Germinal center (tissue), 1 donor: ENCODE results near the gene KCNQ1.
A peak's percentile ranks its signal among the peaks of the same experiment; 100 is the strongest.

Source experiments
- DNase-seq: peaks from one replicate; pipeline ENCODE4 v3.0.0; 2012; ENCODE audit warnings: mixed read lengths, low spot score

KCNQ1 gene

GRCh38 chr11:2443881-2444820 is 657 bp upstream of the KCNQ1 start, which contains the start of gene TRPM5:
TSS of gene TRPM5 (minus strand) at chr11:2444514. CDS start at chr11:2423036, 21,478 bp downstream.
- peak; percentile 90 for DNase-seq

- no peak for DNase-seq
Measured at GRCh38 chr11:2445746-2446551, 1.1 kb downstream of the KCNQ1 start.

- peak; percentile 68 for DNase-seq
Measured at GRCh38 chr11:2446590-2447252, 1.9 kb downstream of the KCNQ1 start.

DNA sequence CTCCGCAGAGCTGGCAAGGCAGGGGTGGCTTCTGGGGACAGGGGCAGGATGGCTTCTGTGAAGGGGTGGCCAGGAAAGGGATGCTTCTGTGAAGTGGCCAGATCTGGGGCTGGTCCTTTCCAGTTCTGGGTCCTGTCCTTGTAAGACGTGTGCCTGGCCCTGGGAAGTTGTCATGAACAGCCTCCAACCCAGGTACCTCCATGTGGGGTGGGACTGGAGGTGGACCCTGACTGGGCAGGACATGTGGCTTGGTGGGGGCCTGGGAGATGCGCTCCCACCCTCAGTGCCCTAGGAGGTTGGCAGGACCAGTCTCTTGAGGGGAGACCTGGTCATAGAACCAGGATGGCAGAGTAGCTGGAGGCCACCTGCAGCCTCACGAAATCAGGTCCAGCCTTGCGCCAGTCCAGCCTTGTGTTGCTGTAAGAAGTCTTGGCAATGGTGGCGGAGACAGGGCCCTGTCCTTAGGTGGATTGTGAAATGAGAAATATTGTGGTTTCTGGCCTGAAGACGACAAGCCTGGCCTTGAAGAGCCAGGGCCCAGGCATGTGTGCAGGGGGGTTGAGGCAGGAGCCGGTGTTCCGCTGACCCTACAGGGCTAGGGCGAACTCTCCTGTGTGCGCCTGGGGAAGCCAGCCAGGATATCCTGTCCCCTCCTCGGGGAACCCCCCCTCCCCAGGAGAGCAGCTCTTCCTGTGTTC is 2.6 kb downstream of the KCNQ1 start:
- no peak for DNase-seq

DNA sequence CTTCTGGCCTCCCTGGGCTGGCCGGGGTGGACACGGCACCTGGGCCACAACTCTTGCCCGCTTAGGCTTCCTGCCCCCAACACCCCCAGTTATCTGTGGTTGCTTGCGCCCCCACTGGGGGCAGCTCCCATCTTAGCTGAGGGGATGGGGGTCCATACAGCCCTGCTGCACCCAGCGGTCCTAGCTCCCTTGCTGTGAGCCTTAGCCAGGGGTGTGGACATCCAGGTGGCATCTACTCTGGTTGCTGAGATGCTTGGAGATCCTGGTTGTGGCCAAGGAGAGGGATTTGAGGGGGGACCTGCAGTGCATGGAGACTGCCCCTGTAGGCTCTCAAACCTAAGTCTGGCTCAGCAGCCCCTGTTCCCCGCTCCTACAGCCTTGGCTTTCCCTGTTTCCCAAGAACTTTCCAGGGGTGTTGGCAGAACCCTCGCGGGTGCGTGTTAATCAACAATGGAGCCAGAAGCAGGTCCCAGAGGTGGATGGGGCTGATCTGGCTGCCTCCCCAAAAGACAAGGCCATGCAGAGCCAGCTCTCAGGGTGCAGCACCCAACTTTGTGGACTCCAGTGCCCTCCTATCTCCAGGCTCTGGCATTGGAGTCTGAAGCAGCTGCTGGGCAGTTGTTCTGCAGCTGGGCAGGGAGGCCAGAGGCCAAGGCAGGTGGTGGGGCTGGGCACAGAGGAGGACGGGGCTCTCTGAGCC is 3.3 kb downstream of the KCNQ1 start:
- DNase-seq: no peak

DNA sequence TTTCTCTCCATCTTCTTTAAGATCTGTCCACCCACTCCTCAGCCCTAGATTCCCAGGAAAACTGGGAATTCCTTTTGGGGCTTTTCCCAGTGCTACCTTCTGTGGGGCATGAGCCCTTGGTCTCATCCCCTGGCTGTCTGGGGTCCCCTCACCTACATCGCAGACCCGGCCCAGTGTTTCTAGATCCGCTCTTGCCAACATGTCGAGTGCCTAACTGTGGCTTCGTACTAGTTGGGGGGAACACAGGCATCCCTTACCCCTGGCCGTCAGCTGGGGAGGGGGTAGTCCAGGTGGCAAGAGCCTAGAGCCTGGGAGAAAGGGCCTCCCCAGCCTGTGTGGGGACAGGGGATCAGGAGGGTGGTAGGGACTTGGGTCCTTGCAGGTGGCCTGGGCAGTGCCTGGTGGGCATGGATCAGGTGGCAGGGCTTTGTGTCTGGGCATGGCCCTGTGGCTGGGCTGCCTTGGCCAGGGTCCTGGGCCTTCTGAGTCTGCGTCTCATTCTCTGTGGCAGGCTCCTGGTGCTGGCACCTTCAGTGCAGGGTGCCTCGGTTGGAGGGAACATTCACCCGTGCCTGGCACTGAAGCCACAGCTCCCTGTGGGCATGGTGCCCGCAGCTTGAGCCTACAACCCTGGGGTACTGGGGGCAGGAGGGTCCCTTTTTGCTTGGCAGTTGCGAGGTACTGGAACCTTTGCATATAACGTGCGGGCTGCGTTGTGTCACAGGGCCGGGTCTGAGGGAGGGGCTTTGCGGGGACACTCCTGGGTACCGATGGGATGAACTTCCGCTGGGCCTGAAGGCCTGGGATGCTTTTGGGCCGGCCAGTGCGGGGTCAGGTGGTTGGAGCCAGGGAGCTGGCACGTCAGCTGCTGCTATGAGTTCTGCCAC is 4.1 kb downstream of the KCNQ1 start:
- no peak for DNase-seq

DNA sequence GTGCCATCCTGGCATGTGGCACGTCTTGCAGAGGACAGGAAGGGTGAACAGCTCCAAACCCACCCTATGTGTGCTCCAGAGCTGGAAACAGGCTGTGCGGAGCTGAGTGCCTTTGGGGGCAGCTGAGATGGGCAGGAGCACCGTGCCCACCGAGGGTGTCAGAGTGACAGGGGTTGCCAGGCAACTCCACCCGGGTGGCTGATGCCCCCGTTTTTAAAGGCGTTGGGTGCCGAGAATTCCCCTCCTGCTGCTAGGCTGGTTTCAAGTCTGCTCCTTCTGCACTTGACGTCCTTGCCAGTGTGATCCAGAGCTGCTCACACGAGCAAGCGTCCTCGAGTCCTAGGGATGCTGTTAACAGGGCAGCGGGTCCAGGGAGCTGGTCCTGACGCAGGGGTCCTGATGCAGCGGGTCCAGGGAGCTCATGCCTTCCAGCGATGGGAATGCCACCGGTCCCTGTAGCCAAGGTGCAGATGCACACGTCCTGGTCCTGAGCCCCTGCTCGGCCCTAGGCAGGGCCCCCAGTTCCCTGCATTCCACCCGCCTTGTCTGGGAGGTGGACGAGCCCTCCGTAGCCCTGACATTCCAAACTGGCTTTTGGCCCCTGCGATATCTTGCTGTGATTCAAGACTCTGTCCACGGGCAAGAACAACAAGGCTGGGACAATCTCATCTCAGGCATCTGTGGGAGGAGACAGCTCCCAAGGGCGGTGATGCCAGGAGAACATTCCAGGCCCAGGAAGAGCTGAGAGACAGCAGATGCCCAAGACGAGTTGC is 4.9 kb downstream of the KCNQ1 start:
- DNase-seq: no peak

- DNase-seq: no peak
Measured at GRCh38 chr11:2450321-2451041, 5.7 kb downstream of the KCNQ1 start.

DNA sequence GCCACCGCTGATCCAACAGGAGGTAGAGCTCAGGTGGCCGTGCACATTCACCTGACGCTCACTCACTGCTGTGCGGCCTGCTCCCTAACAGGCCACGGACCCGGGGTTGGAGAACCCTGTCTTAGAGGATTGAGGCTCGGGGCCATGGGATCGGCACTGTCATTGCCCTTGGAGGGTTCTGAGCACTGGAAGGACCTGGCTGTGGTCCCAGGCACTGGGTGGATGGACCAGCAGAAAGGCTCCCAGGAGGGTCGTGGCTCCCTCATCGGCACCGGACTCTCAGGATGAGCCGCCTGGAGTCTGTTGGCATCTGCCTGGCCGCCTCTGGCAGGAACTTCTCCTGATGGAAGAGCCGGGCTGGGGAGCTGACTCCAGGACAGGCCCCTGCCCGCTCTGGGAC is 6.5 kb downstream of the KCNQ1 start:
- DNase-seq: no peak

DNA sequence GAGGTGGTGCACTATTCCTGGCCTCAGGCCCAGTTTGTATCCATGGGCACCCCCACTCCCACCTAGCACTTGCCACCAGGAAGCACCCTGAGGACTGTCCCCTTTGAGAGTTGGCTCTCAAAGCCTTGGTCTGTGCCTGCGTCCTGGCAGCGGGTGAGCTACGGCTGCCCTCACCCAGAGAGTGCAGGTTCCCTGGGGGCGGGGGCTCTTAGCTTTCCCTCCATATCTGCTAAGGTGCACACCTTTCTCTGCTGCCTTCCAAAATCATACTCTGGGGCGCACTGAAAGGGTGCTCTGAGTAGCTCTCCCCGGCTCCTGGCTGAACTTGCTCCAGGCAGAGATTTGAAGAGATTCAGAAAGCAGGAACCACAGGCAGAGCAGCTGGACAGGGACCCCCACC is 7.1 kb downstream of the KCNQ1 start:
- DNase-seq: no peak

DNA sequence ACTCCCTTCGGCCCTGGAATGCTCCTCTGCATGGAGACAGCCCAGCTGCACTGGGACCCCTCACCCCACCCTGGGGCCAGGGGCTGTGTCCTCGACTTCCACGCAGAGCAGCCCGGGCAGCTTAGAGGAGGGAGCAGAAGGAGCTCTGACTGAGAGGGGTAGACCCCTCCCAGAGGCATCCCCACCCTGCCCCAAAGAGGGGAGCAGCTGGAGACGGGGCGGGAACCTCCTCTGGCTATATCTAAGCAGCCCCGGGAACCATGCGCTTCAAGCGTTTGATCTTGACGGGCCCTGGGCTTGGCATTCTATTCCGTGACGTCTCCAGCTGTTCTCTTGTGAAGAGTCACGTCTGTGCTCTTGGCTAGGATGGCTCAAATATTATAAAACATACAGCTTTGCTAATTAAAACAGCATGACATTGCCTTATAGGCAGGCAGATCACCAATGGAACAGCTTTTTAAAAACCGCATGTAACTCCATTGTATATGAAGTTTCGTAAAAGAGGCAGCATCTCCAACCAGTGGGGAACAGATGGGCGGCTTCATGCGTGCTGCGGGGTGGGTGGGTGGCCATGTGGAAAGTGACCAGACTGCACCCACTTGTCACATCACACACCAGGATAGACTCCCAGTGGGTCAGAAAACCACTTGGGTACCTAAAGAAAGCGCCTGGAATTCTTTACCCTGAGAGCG is 7.7 kb downstream of the KCNQ1 start:
- no peak for DNase-seq

DNA sequence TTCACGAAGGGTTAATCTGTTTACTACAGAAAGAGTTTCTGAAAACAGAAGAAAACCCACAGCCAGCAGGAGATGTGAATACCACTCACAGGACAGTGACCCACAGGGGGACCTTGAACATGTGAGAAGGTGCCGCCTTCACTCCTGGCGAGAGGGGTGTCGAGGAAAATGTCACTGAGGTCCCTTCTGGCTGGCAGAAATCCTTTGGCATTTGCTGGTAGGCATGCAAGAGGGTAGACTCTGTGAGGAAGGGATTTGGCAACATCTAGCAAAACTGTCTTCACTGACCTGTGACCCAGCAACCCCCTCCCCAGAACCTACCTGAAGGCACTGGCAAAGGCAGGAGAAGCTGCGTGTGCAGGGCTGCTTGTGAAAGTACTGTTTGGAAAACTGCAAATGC is 8.6 kb downstream of the KCNQ1 start:
- DNase-seq: no peak

DNA sequence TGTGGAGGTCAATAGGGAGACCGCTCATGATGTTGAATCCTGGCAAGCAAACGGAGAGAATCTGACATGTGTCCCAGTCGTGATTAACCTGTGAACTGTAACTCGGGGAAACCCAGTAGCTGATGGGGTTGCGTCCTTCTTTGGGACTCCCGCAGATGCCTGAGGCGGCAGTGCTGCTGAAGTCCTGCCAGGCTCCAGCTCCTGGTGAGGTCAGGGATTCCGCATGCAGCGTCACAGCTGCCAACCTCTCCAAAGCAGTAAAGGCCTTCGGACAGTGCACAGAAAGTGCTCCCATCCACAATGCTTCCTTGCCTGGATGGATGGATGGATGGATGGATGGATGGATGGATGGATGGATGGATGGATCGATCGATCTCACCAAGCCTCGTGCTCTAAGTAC is 13.5 kb downstream of the KCNQ1 start:
- no peak for DNase-seq

DNA sequence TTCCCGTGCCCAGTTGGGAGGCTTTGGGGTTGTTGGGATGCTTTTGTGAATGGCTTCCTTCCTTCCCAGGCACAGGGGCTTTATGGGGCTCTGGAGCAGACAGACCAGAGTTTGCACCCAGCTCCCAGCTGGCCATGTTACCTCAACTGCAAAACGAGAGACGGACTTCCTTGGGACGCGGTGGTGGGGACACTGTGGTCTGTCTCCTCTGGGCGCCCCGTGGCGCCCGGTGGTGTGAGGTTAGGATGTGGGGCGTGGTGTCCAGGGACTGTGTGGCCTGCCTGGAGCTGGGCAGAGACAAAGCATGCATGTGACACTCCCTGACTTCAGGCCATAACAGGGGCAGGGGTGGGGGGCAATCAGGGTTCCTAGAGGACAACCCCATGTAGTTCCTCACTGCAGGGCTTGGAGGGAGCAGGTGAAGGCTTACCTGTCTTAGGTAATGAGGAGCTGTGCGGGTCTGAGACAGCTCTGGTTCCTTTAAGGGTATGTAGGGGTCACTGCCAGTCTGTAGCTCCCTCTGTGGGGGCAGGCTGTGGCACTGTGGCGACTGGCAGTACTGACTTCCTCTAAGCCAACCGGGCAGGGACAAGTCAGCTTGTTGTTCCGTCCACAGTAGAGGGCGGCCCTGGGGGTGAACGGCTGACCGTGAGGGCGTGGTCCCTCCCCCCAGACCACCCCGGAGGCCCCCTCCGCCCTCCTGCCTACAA is 14.4 kb downstream of the KCNQ1 start:
- no peak for DNase-seq

DNA sequence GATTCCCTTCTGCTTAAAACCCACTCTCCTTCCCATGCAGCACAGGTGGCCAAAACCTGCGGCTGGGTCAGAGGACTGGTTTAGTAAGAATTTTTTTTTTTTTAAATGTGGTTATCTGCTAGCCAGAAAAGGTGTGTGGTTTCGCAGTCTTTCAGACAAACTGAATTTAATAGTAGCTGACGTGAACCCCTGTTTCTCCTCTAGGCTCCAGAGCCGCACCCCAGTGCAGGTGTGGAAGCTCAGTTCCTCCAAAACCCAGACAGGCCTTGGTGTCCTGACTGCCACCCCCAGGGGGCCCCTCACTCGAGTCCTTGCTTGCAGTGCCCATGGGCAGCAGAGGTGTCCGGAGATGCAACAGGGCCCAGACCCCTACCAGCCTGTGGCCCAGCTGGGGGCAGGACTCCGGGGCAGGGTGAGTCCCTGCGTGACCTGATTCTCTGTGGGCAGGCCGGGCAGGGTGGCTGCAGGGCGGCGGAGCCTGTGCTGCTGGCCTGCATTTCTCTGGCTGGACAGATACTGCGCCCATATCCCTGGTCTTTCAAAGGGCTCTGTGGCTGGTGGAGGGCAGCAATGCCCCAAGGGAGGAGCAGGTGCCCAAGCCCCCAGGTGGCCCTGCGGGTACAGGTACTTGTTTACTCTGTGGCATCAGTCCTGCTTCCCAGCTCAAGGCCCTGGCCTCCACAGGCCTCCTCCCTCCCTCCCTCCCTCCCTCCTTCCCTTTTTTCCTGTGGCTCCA is 15.2 kb downstream of the KCNQ1 start:
- no peak for DNase-seq

- no peak for DNase-seq
Measured at GRCh38 chr11:2460540-2461252, 15.9 kb downstream of the KCNQ1 start.
